ENCODE data around the gene KDM2A. TPM values are rescaled to one million over a fixed set of nuclear protein-coding genes. Genes with fewer than 3 reads are reported as not detected.

The KDM2A gene
- total and polyA plus RNA-seq, 2 of the 13 experiments (the other 11 are each of a cell fraction or from before 2014, with no cell fraction given): 31.3 to 31.4 TPM

DNA sequence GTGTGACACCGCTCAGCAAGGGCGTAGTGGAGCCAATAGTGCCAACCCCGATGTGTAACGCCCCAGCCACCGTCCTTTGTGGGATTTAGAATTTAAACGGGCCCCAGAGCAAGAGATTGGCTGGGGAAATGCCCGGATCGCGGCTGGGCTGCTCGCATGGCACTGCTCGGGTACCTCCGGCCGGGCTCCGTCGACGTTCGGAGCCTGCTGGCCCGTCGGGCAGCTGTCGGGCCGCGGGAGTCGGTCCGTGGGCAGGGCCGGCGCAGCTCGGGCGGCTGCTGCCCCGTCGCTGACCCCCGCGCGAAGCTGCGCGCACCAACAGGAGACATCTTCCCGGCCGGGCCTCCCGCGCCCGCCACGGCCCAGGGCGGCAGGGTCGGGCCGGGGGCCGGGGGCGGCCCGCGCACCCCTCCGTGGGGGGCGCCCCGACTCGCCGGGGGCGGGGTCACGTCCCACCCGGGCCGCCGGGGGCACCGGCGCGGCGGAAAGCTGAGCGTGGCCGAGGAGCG, 1.3 kb upstream of the KDM2A start:
- no peak overlapping the region for H3K9ac ChIP-seq (ENCODE audit: insufficient read depth, low read depth, low read length)
- in situ Hi-C loops (cut with HindIII; ENCODE audit: extremely low pct_ligation_motif_present, low pct_unique_long_range_greater_than_20kb) (no loop called here), intact Hi-C loops (cut with micrococcal nuclease; ENCODE audit: unreplicated experiment) (loop anchor here (5.0 to 10.0 kb wide), 2 partner anchors 35 to 197 kb away; no protein-coding TSS in a partner anchor)
- H3K4me1 ChIP-seq (ENCODE audit: insufficient read depth, low read length): peaks cover 57% of the 10 kb centered on the region
- H3K79me2 ChIP-seq (ENCODE audit: insufficient read depth, low read length): peaks cover 31% of the 10 kb centered on the region
- H2AFZ ChIP-seq (ENCODE audit: low read length): no peak overlapping the region
- 92% methylated on average over 25 of the region's 65 CpGs for WGBS (ENCODE audit: low lambda C conversion rate)
- no peak overlapping the region for H3K27ac ChIP-seq (ENCODE audit: extremely low read length, insufficient read depth, low read length)
- no peak overlapping the region for H3K4me3 ChIP-seq (replicated peaks in 1 of 3; ENCODE audit: insufficient read depth in 1 of 3, low read depth in 2 of 3, low read length in 3 of 3)
- BruUV-seq (replicated peaks): no TSS peak
- ChIA-PET POLR2A (interaction anchor here (0.9 kb wide), 1 partner anchor 30 kb away, joined by 4 read pairs; no protein-coding TSS in a partner anchor), CTCF (ENCODE audit: low intra/inter-chr PET ratio, low total read pairs) (no interaction called here)
- FAIRE-seq (no peak), ATAC-seq (no peak), DNase-seq (ENCODE audit: low spot score) (no peak)
- no peaks in the 10 kb centered on the region for H3K27me3 ChIP-seq (ENCODE audit: control insufficient read depth in 1 of 2, insufficient read depth in 2 of 2, low read length in 2 of 2)
- TF ChIP-seq THAP8 (CRISPR knock-in tag; IDR thresholded peaks at IDR 0.05; ENCODE audit: borderline replicate concordance) (no peak), ZBTB38 (CRISPR knock-in tag; IDR thresholded peaks at IDR 0.05) (peak; percentile 56; the same call in 1 of the 2 replicates)
- H3K4me2 ChIP-seq (ENCODE audit: low read depth, low read length): peak overlapping the region; percentile 35
- H3K9me3 ChIP-seq (ENCODE audit: low read length): no peaks in the 10 kb centered on the region
- H3K36me3 ChIP-seq (replicated peaks in 1 of 2; ENCODE audit: control insufficient read depth in 1 of 2, insufficient read depth in 2 of 2, low read length in 2 of 2): no peaks in the 10 kb centered on the region
- H4K20me1 ChIP-seq (ENCODE audit: insufficient read depth, low read length): peaks cover 16% of the 10 kb centered on the region

- Histone ChIP-seq H3K4me3 (replicated peaks in 1 of 3; ENCODE audit: insufficient read depth in 1 of 3, low read depth in 2 of 3, low read length in 3 of 3) (peak overlapping the region in 1 of 3 experiments; percentile 39; a peak in 1 of 6 replicates), H3K9ac (ENCODE audit: insufficient read depth, low read depth, low read length) (0 out of 2 replicates have a peak overlapping the region, but pooled peaks have one; percentile 15), H3K4me2 (ENCODE audit: low read depth, low read length) (peak overlapping the region; percentile 12; the same call in 1 of the 2 replicates), H3K27me3 (ENCODE audit: control insufficient read depth in 1 of 2, insufficient read depth in 2 of 2, low read length in 2 of 2) (no peaks in the 10 kb centered on the region), H2AFZ (ENCODE audit: low read length) (no peak overlapping the region), H3K36me3 (replicated peaks in 1 of 2; ENCODE audit: control insufficient read depth in 1 of 2, insufficient read depth in 2 of 2, low read length in 2 of 2) (no peaks in the 10 kb centered on the region), H3K27ac (ENCODE audit: extremely low read length, insufficient read depth, low read length) (no peak overlapping the region), H3K4me1 (ENCODE audit: insufficient read depth, low read length) (peaks cover 57% of the 10 kb centered on the region), H3K79me2 (ENCODE audit: insufficient read depth, low read length) (peaks cover 36% of the 10 kb centered on the region), H4K20me1 (ENCODE audit: insufficient read depth, low read length) (peaks cover 16% of the 10 kb centered on the region), H3K9me3 (ENCODE audit: low read length) (no peaks in the 10 kb centered on the region)
- in situ Hi-C loops (cut with HindIII; ENCODE audit: extremely low pct_ligation_motif_present, low pct_unique_long_range_greater_than_20kb) (no loop called here), intact Hi-C loops (cut with micrococcal nuclease; ENCODE audit: unreplicated experiment) (loop anchor here (5.0 to 10.0 kb wide), 2 partner anchors 36 to 197 kb away; no protein-coding TSS in a partner anchor)
- FAIRE-seq: no peak
- peak; percentile 31 for ATAC-seq
- BruUV-seq (replicated peaks): no TSS peak
- TF ChIP-seq ZBTB43 (CRISPR knock-in tag; conservative IDR thresholded peaks at IDR 0.05) (no peak), ZBTB33 (CRISPR knock-in tag; IDR thresholded peaks at IDR 0.05) (peak; percentile 28; the same call in 1 of the 2 replicates)
- POLR2A ChIA-PET: no interaction called here
- CTCF ChIA-PET (ENCODE audit: low intra/inter-chr PET ratio, low total read pairs): no interaction called here
- 62% methylated on average over 12 of the region's 59 CpGs for whole genome bisulfite sequencing (ENCODE audit: low lambda C conversion rate)
- DNase-seq (ENCODE audit: low spot score): no peak
Observed at GRCh38 chr11:67118181-67118766, 789 bp upstream of the KDM2A start.
